Right atrium auricular region (tissue), 2 donors: ENCODE data around the gene PFN1. TPM values are rescaled to one million over a fixed set of nuclear protein-coding genes. Genes with fewer than 3 reads are reported as not detected.

Source experiments
- DNase-seq: peaks from one replicate; pipeline ENCODE4 v3.0.0-alpha.2; 2019; ENCODE audit warnings: low spot score
- H3K27ac ChIP-seq, 2 donors: fragments of 200-600 bp; sonication (generic); 1 replicate in 1 of 2; 2 replicates in 1 of 2; pipeline ENCODE4 v1.5.1; 2016 to 2019
- H3K27me3 ChIP-seq, 2 donors: fragments of 200-600 bp; sonication (generic); one replicate each; pipeline versions ENCODE4 v1.5.1 to v1.6.0; 2017 to 2019
- H3K36me3 ChIP-seq: fragments of 200-600 bp; sonication (generic); one replicate; pipeline ENCODE4 v1.5.1; 2016
- H3K4me1 ChIP-seq, 2 donors: fragments of 200-600 bp; sonication (generic); one replicate each; pipeline versions ENCODE4 v1.5.1 to v1.6.0; 2017 to 2019
- H3K4me3 ChIP-seq, 2 donors: fragments of 200-600 bp; sonication (generic); 1 replicate in 1 of 2; 2 replicates in 1 of 2; pipeline ENCODE4 v1.5.1; 2017 to 2019; ENCODE audit warnings: mild to moderate bottlenecking in 1 of 2, moderate library complexity in 1 of 2
- H3K9me3 ChIP-seq, 2 donors: fragments of 200-600 bp; sonication (generic); one replicate each; pipeline ENCODE4 v1.5.1; 2019
- microRNA-seq, 2 donors: library from miRNA; unstranded; fragments of <30 nt; microRNA quantifications; one replicate each; pipeline ENCODE4, GENCODE V29; 2016 to 2017; ENCODE audit warnings: borderline number of aligned reads in 2 of 2, borderline replicate concordance in 1 of 2
- total RNA-seq, 2 donors: library from RNA; depleted of rRNA; stranded (reverse); fragments of >200 nt; gene quantifications; one replicate each; pipeline ENCODE4 v1.1.0, GENCODE V29; 2016
- TF ChIP-seq, protein P1 (sequence below), 2 donors: fragments of 200-600 bp; sonication (generic); IDR thresholded peaks; one replicate each; pipeline ENCODE4 v1.5.1; 2019; ENCODE audit warnings: antibody characterized with exemption in 2 of 2

PFN1 gene
- total RNA-seq, 2 donors from 2014 or later, result 218 to 425 TPM

DNA sequence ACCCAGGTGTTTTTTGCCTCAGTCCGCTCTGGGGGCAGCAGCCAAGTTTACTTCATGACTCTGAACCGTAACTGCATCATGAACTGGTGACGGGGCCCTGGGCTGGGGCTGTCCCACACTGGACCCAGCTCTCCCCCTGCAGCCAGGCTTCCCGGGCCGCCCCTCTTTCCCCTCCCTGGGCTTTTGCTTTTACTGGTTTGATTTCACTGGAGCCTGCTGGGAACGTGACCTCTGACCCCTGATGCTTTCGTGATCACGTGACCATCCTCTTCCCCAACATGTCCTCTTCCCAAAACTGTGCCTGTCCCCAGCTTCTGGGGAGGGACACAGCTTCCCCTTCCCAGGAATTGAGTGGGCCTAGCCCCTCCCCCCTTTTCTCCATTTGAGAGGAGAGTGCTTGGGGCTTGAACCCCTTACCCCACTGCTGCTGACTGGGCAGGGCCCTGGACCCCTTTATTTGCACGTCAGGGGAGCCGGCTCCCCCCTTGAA lies 51.1 kb downstream of the PFN1 start:
- no peak overlapping the region for H3K4me3 ChIP-seq
- H3K9me3 ChIP-seq, result no peaks in the 10 kb centered on the region
- H3K4me1 ChIP-seq, result peaks cover 0 to 40% of the 10 kb centered on the region in 2 donors
- peaks cover 53% of the 10 kb centered on the region for H3K36me3 ChIP-seq
- no peaks in the 10 kb centered on the region for H3K27me3 ChIP-seq
- no peak for DNase-seq
- H3K27ac ChIP-seq, result no peak overlapping the region
- TF ChIP-seq, protein P1, sequence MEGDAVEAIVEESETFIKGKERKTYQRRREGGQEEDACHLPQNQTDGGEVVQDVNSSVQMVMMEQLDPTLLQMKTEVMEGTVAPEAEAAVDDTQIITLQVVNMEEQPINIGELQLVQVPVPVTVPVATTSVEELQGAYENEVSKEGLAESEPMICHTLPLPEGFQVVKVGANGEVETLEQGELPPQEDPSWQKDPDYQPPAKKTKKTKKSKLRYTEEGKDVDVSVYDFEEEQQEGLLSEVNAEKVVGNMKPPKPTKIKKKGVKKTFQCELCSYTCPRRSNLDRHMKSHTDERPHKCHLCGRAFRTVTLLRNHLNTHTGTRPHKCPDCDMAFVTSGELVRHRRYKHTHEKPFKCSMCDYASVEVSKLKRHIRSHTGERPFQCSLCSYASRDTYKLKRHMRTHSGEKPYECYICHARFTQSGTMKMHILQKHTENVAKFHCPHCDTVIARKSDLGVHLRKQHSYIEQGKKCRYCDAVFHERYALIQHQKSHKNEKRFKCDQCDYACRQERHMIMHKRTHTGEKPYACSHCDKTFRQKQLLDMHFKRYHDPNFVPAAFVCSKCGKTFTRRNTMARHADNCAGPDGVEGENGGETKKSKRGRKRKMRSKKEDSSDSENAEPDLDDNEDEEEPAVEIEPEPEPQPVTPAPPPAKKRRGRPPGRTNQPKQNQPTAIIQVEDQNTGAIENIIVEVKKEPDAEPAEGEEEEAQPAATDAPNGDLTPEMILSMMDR (IDR thresholded peaks at IDR 0.05), result no peak

DNA sequence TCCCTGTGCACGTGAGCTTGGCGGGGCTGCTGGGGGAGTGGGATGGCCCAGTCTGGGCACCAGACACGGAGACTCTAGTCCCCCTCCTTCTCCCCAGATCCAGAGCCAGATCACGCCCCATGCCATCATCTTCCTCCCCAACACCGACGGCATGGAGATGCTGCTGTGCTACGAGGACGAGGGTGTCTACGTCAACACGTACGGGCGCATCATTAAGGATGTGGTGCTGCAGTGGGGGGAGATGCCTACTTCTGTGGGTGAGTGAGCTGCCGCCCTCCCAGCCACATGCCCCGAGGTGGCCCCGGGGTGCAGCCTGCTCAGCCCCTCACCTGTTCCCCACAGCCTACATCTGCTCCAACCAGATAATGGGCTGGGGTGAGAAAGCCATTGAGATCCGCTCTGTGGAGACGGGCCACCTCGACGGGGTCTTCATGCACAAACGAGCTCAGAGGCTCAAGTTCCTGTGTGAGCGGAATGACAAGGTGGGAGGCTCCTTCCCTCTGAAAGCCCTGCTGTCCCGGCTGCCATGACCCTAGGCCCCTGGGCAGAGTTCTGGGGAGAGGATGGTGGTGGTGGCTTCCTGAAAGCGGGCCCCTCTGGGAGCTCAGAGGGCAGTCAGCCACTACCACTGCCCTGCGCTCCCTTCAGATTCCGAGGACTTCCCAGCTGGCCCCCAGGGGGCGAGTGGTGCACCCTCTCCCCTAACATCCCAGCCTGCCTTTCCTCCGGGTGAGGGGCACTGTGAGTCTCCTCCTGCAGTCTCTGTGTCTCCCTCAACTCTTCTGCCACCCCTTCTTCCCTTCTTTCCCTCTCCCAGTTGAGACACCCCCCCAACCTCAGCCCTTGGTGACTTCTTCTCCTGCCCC lies 51.8 kb downstream of the PFN1 start:
- Histone ChIP-seq H3K27ac (no peak overlapping the region), H3K9me3 (no peaks in the 10 kb centered on the region), H3K4me3 (no peak overlapping the region), H3K36me3 (peaks cover 60% of the 10 kb centered on the region), H3K4me1 (peaks cover 0 to 33% of the 10 kb centered on the region in 2 donors), H3K27me3 (no peaks in the 10 kb centered on the region)
- TF ChIP-seq, protein P1 (IDR thresholded peaks at IDR 0.05), result no peak
- DNase-seq, result no peak

DNA sequence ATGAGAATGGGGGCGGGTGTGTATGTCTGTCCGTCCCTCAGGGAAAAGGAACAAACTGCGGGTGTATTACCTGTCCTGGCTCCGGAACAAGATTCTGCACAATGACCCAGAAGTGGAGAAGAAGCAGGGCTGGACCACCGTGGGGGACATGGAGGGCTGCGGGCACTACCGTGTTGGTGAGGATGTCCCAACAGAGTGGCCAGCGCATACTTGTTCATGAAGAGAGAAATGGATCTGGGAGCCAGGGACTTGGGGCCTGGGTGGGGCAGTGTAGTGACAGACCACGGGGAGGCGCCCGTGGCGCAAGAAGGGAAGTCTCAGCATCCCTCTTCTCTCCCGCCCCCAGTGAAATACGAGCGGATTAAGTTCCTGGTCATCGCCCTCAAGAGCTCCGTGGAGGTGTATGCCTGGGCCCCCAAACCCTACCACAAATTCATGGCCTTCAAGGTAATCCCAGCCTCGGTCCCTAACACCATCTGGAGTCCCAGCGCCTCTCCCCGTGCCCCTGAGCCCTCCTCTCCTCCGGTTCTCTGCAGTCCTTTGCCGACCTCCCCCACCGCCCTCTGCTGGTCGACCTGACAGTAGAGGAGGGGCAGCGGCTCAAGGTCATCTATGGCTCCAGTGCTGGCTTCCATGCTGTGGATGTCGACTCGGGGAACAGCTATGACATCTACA lies 52.5 kb downstream of the PFN1 start:
- Histone ChIP-seq H3K27ac (no peak overlapping the region), H3K4me3 (no peak overlapping the region), H3K4me1 (peaks cover 0 to 26% of the 10 kb centered on the region in 2 donors), H3K27me3 (no peaks in the 10 kb centered on the region), H3K36me3 (peaks cover 63% of the 10 kb centered on the region), H3K9me3 (no peaks in the 10 kb centered on the region)
- no peak for DNase-seq
- TF ChIP-seq, protein P1 (IDR thresholded peaks at IDR 0.05), result no peak

Small RNA genes lying within 50 kb of the gene (microRNA-seq; reads per million reads assigned to microRNA genes)
- 0 to 0.71 reads per million in 2 donors for gene MIR6864
- 0 to 1.4 reads per million in 2 donors for gene MIR6865

Other genes starting within 250 kb of the PFN1 start
- 10 to 100 TPM; 14.6 to 22.3 TPM for gene PELP1, start 244.4 kb downstream of the PFN1 start, total RNA-seq
- gene ARRB2, start 237.9 kb downstream of the PFN1 start, total RNA-seq, result 10 to 100 TPM in 1 of 2 donors, 1 to 10 TPM in 1; 9.0 to 22.9 TPM
- 10 to 100 TPM; 25.1 to 31.2 TPM for gene MED11, start 217.1 kb downstream of the PFN1 start, total RNA-seq
- under 1 TPM in 1 of 2 donors, not detected in 1; 0.31 TPM for gene ZMYND15, start 208.7 kb downstream of the PFN1 start, total RNA-seq
- 10 to 100 TPM in 1 of 2 donors, 1 to 10 TPM in 1; 5.2 to 12.4 TPM for gene CXCL16, start 208.6 kb downstream of the PFN1 start, total RNA-seq
- not detected for gene TM4SF5, start 176.6 kb downstream of the PFN1 start, total RNA-seq
- 1 to 10 TPM in 1 of 2 donors, not detected in 1; 3.9 TPM for gene VMO1, start 162.2 kb downstream of the PFN1 start, total RNA-seq
- not detected for gene GLTPD2, start 159.6 kb downstream of the PFN1 start, total RNA-seq
- 100 to 1,000 TPM; 153 to 201 TPM for gene PSMB6, start 152.4 kb downstream of the PFN1 start, total RNA-seq
- gene PLD2, start 141.4 kb downstream of the PFN1 start, total RNA-seq, result 1 to 10 TPM; 5.5 to 6.7 TPM
- gene MINK1, start 115.2 kb downstream of the PFN1 start, total RNA-seq, result 10 to 100 TPM; 20.9 to 22.2 TPM
- 1 to 10 TPM; 1.7 to 4.2 TPM for gene C17orf107, start 49.0 kb downstream of the PFN1 start, total RNA-seq
- 100 to 1,000 TPM in 1 of 2 donors, 10 to 100 TPM in 1; 49.3 to 167 TPM for gene CHRNE, start 45.4 kb downstream of the PFN1 start, total RNA-seq
- not detected for gene GP1BA, start 16.3 kb downstream of the PFN1 start, total RNA-seq
- gene SLC25A11, start 8.5 kb downstream of the PFN1 start, total RNA-seq, result 100 to 1,000 TPM in 1 of 2 donors, 10 to 100 TPM in 1; 99.5 to 188 TPM
- 10 to 100 TPM; 66.9 to 68.6 TPM for gene RNF167, start 8.3 kb downstream of the PFN1 start, total RNA-seq
- 100 to 1,000 TPM; 235 to 563 TPM for gene ENO3, start 2.6 kb upstream of the PFN1 start, total RNA-seq
- gene SPAG7, start 19.3 kb upstream of the PFN1 start, total RNA-seq, result 100 to 1,000 TPM in 1 of 2 donors, 10 to 100 TPM in 1; 83.9 to 122 TPM
- gene CAMTA2, start 39.1 kb upstream of the PFN1 start, total RNA-seq, result 10 to 100 TPM; 20.3 to 24.7 TPM
- gene INCA1, start 49.0 kb upstream of the PFN1 start, total RNA-seq, result 1 to 10 TPM; 1.7 to 2.9 TPM
- 100 to 1,000 TPM; 179 to 232 TPM for gene KIF1C, start 49.4 kb upstream of the PFN1 start, total RNA-seq
- not detected for gene SLC52A1, start 86.9 kb upstream of the PFN1 start, total RNA-seq
- gene ZFP3, start 129.9 kb upstream of the PFN1 start, total RNA-seq, result 1 to 10 TPM; 7.2 to 7.4 TPM
- gene ZNF232, start 163.3 kb upstream of the PFN1 start, total RNA-seq, result 1 to 10 TPM; 2.7 to 5.6 TPM
- gene USP6, start 167.5 kb upstream of the PFN1 start, total RNA-seq, result not detected
- gene ZNF594, start 243.3 kb upstream of the PFN1 start, total RNA-seq, result 1 to 10 TPM; 4.7 to 4.8 TPM